Activated naive CD8-positive, alpha-beta T cell (primary cell): ENCODE results near the gene MRPL18.
"Not testable (repeated sequence)": the region's sequence is repeated elsewhere in the genome, so short reads cannot be mapped to it uniquely, and the experiment has no call there.

Source experiments
- H3K27ac Mint-ChIP-seq: one replicate; pipeline ENCODE4 v1.8.0; 2021; ENCODE audit warnings: mixed read lengths
- H3K27me3 Mint-ChIP-seq: one replicate; pipeline ENCODE4 v1.8.0; 2021; ENCODE audit warnings: mixed read lengths
- H3K36me3 Mint-ChIP-seq: one replicate; pipeline ENCODE4 v1.8.0; 2021; ENCODE audit warnings: mixed read lengths
- H3K4me1 Mint-ChIP-seq: one replicate; pipeline ENCODE4 v1.8.0; 2021; ENCODE audit warnings: low read depth, mixed read lengths
- H3K4me3 Mint-ChIP-seq: one replicate; pipeline ENCODE4 v1.8.0; 2021; ENCODE audit warnings: mild to moderate bottlenecking, mixed read lengths
- H3K9me3 Mint-ChIP-seq: one replicate; pipeline ENCODE4 v1.8.0; 2021; ENCODE audit warnings: low read depth, mixed read lengths

The MRPL18 gene

GRCh38 chr6:159819932-159820640 is 29.8 kb downstream of the MRPL18 start:
- Mint-ChIP-seq H3K27ac (peak overlapping the region; percentile 56), H3K27me3 (no peaks in the 10 kb centered on the region), H3K4me1 (peaks cover 24% of the 10 kb centered on the region)

GRCh38 chr6:159821122-159821521 is 30.9 kb downstream of the MRPL18 start:
- Mint-ChIP-seq H3K4me1 (peaks cover 24% of the 10 kb centered on the region), H3K27me3 (no peaks in the 10 kb centered on the region), H3K9me3 (no peaks in the 10 kb centered on the region), H3K27ac (peak overlapping the region; percentile 34), H3K36me3 (peaks cover 4% of the 10 kb centered on the region), H3K4me3 (no peak overlapping the region)

More at GRCh38 chr6:159819932-159820640, 29.8 kb downstream of the MRPL18 start:
- Mint-ChIP-seq H3K9me3 (no peaks in the 10 kb centered on the region), H3K36me3 (peaks cover 4% of the 10 kb centered on the region), H3K4me3 (peak overlapping the region; percentile 73)

- Mint-ChIP-seq H3K36me3 (peaks cover 4% of the 10 kb centered on the region), H3K9me3 (no peaks in the 10 kb centered on the region), H3K27me3 (no peaks in the 10 kb centered on the region), H3K4me3 (no peak overlapping the region), H3K4me1 (peaks cover 24% of the 10 kb centered on the region), H3K27ac (no peak overlapping the region)
Measured at GRCh38 chr6:159821726-159822125, 31.5 kb downstream of the MRPL18 start.

- H3K4me3 Mint-ChIP-seq, result no peak overlapping the region
- peaks cover 24% of the 10 kb centered on the region for H3K4me1 Mint-ChIP-seq
- no peak overlapping the region for H3K27ac Mint-ChIP-seq
- H3K9me3 Mint-ChIP-seq, result no peaks in the 10 kb centered on the region
- peaks cover 4% of the 10 kb centered on the region for H3K36me3 Mint-ChIP-seq
- H3K27me3 Mint-ChIP-seq, result no peaks in the 10 kb centered on the region
Measured at GRCh38 chr6:159823953-159824352, 33.7 kb downstream of the MRPL18 start.

- H3K4me3 Mint-ChIP-seq, H3K27ac Mint-ChIP-seq, H3K27me3 Mint-ChIP-seq, H3K36me3 Mint-ChIP-seq, H3K9me3 Mint-ChIP-seq: not testable (repeated sequence)
- peaks cover 21% of the 10 kb centered on the region for H3K4me1 Mint-ChIP-seq
Measured at GRCh38 chr6:159824690-159825089, 34.4 kb downstream of the MRPL18 start.

GRCh38 chr6:159826004-159826403 is 35.7 kb downstream of the MRPL18 start:
- Mint-ChIP-seq H3K9me3 (no peaks in the 10 kb centered on the region), H3K27ac (no peak overlapping the region), H3K36me3 (peaks cover 4% of the 10 kb centered on the region), H3K4me3 (no peak overlapping the region), H3K4me1 (peaks cover 10% of the 10 kb centered on the region), H3K27me3 (no peaks in the 10 kb centered on the region)

- Mint-ChIP-seq H3K4me1 (peaks cover 7% of the 10 kb centered on the region), H3K27me3 (no peaks in the 10 kb centered on the region), H3K27ac (no peak overlapping the region), H3K9me3 (no peaks in the 10 kb centered on the region), H3K4me3 (no peak overlapping the region), H3K36me3 (peaks cover 4% of the 10 kb centered on the region)
Measured at GRCh38 chr6:159826968-159827647, 36.8 kb downstream of the MRPL18 start.

- Mint-ChIP-seq H3K4me1 (peaks cover 8% of the 10 kb centered on the region), H3K27me3 (no peaks in the 10 kb centered on the region), H3K9me3 (no peaks in the 10 kb centered on the region), H3K27ac (no peak overlapping the region), H3K36me3 (no peaks in the 10 kb centered on the region), H3K4me3 (no peak overlapping the region)
Measured at GRCh38 chr6:159828074-159828473, 37.8 kb downstream of the MRPL18 start.

- no peaks in the 10 kb centered on the region for H3K36me3 Mint-ChIP-seq
- H3K27me3 Mint-ChIP-seq, result no peaks in the 10 kb centered on the region
- H3K27ac Mint-ChIP-seq, result no peak overlapping the region
- H3K4me1 Mint-ChIP-seq, result peaks cover 21% of the 10 kb centered on the region
- H3K9me3 Mint-ChIP-seq, result no peaks in the 10 kb centered on the region
- H3K4me3 Mint-ChIP-seq, result no peak overlapping the region
Measured at GRCh38 chr6:159829526-159829925, 39.3 kb downstream of the MRPL18 start.

- no peak overlapping the region for H3K4me3 Mint-ChIP-seq
- peaks cover 32% of the 10 kb centered on the region for H3K4me1 Mint-ChIP-seq
- no peaks in the 10 kb centered on the region for H3K9me3 Mint-ChIP-seq
- no peaks in the 10 kb centered on the region for H3K27me3 Mint-ChIP-seq
- H3K36me3 Mint-ChIP-seq, result no peaks in the 10 kb centered on the region
- no peak overlapping the region for H3K27ac Mint-ChIP-seq
Measured at GRCh38 chr6:159830501-159831372, 40.5 kb downstream of the MRPL18 start.

GRCh38 chr6:159831373-159831679 is 41.1 kb downstream of the MRPL18 start:
- H3K27ac Mint-ChIP-seq, result no peak overlapping the region
- H3K9me3 Mint-ChIP-seq, result no peaks in the 10 kb centered on the region

GRCh38 chr6:159832946-159833345 is 42.7 kb downstream of the MRPL18 start:
- H3K27me3 Mint-ChIP-seq, result no peaks in the 10 kb centered on the region
- H3K27ac Mint-ChIP-seq, result no peak overlapping the region
- no peaks in the 10 kb centered on the region for H3K9me3 Mint-ChIP-seq
- H3K4me1 Mint-ChIP-seq, result peaks cover 32% of the 10 kb centered on the region
- H3K4me3 Mint-ChIP-seq, result no peak overlapping the region
- no peaks in the 10 kb centered on the region for H3K36me3 Mint-ChIP-seq

More at GRCh38 chr6:159831373-159831679, 41.1 kb downstream of the MRPL18 start:
- no peak overlapping the region for H3K4me3 Mint-ChIP-seq
- H3K36me3 Mint-ChIP-seq, result no peaks in the 10 kb centered on the region
- H3K4me1 Mint-ChIP-seq, result peaks cover 32% of the 10 kb centered on the region
- H3K27me3 Mint-ChIP-seq, result no peaks in the 10 kb centered on the region

- Mint-ChIP-seq H3K27ac (peak overlapping the region; percentile 12), H3K9me3 (no peaks in the 10 kb centered on the region), H3K4me1 (peaks cover 32% of the 10 kb centered on the region), H3K4me3 (no peak overlapping the region), H3K36me3 (no peaks in the 10 kb centered on the region), H3K27me3 (no peaks in the 10 kb centered on the region)
Measured at GRCh38 chr6:159833556-159833955, 43.3 kb downstream of the MRPL18 start.

GRCh38 chr6:159833997-159834603 is 43.8 kb downstream of the MRPL18 start:
- H3K36me3 Mint-ChIP-seq, result no peaks in the 10 kb centered on the region
- no peak overlapping the region for H3K4me3 Mint-ChIP-seq
- H3K27ac Mint-ChIP-seq, result peak overlapping the region; percentile 12
- no peaks in the 10 kb centered on the region for H3K27me3 Mint-ChIP-seq
- H3K9me3 Mint-ChIP-seq, result no peaks in the 10 kb centered on the region
- H3K4me1 Mint-ChIP-seq, result peaks cover 32% of the 10 kb centered on the region
